ENCODE data around the gene MOB2.

The MOB2 gene

DNA sequence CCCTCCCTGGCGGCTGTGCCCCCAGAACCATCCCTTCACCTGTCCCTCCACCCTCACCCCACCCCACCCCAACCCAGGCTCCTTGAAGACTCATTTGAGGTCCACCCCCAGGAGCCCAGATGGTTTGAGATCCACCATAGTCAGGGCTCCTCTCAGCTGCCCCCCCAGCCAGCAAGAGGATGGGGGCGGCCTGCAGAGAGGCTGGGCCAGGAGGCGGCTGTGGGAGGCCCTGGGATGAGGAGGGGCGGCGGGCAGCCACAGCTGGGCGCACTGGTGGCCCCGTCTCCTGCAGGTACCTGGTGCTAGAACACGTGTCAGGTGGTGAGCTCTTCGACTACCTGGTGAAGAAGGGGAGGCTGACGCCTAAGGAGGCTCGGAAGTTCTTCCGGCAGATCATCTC lies 46.1 kb downstream of the MOB2 start:
- Mint-ChIP-seq H3K4me1 (no peaks in the 10 kb centered on the region), H3K36me3 (ENCODE audit: low read depth) (no peaks in the 10 kb centered on the region), H3K27ac (no peak overlapping the region), H3K27me3 (ENCODE audit: low read depth, poor library complexity) (no peaks in the 10 kb centered on the region), H3K9me3 (no peaks in the 10 kb centered on the region), H3K4me3 (no peak overlapping the region)
- DNase-seq, result no peak
- TF ChIP-seq, protein P1, sequence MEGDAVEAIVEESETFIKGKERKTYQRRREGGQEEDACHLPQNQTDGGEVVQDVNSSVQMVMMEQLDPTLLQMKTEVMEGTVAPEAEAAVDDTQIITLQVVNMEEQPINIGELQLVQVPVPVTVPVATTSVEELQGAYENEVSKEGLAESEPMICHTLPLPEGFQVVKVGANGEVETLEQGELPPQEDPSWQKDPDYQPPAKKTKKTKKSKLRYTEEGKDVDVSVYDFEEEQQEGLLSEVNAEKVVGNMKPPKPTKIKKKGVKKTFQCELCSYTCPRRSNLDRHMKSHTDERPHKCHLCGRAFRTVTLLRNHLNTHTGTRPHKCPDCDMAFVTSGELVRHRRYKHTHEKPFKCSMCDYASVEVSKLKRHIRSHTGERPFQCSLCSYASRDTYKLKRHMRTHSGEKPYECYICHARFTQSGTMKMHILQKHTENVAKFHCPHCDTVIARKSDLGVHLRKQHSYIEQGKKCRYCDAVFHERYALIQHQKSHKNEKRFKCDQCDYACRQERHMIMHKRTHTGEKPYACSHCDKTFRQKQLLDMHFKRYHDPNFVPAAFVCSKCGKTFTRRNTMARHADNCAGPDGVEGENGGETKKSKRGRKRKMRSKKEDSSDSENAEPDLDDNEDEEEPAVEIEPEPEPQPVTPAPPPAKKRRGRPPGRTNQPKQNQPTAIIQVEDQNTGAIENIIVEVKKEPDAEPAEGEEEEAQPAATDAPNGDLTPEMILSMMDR (IDR thresholded peaks at IDR 0.05), result no peak

DNA sequence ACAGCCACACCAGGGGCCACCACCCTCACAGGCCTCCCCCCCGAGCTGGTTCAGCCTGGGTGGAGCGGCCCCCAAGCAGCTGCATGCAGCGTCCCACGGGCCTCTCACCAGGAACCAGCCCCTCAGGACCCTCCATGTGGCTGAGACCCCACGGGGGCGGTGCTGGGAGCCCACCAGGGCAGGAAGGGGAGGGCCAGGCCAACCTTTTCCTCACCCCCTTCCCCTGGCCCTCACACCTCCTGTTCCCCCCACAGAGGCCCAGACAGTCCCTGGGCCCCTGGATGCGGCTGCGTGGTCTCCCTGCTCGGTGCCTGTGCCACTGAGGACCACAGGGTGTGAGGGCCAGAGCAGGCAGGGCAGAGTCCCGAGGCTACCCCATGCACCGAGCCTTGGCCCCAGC lies 46.5 kb downstream of the MOB2 start:
- TF ChIP-seq, protein P1 (IDR thresholded peaks at IDR 0.05), result no peak
- H3K9me3 Mint-ChIP-seq, result no peaks in the 10 kb centered on the region
- H3K4me1 Mint-ChIP-seq, result no peaks in the 10 kb centered on the region
- no peaks in the 10 kb centered on the region for H3K27me3 Mint-ChIP-seq (ENCODE audit: low read depth, poor library complexity)
- no peak overlapping the region for H3K27ac Mint-ChIP-seq
- no peak for DNase-seq
- no peaks in the 10 kb centered on the region for H3K36me3 Mint-ChIP-seq (ENCODE audit: low read depth)
- H3K4me3 Mint-ChIP-seq, result no peak overlapping the region

GRCh38 chr11:1439341-1439740 lies 47.2 kb downstream of the MOB2 start:
- Mint-ChIP-seq H3K9me3 (no peaks in the 10 kb centered on the region), H3K36me3 (ENCODE audit: low read depth) (no peaks in the 10 kb centered on the region), H3K27ac (no peak overlapping the region), H3K27me3 (ENCODE audit: low read depth, poor library complexity) (no peaks in the 10 kb centered on the region), H3K4me1 (no peaks in the 10 kb centered on the region), H3K4me3 (no peak overlapping the region)
- TF ChIP-seq, protein P1 (IDR thresholded peaks at IDR 0.05), result no peak
- DNase-seq, result no peak

GRCh38 chr11:1438967-1439330 lies 47.6 kb downstream of the MOB2 start:
- H3K4me3 Mint-ChIP-seq, result no peak overlapping the region
- no peaks in the 10 kb centered on the region for H3K4me1 Mint-ChIP-seq
- no peak overlapping the region for H3K27ac Mint-ChIP-seq
- H3K36me3 Mint-ChIP-seq (ENCODE audit: low read depth), result no peaks in the 10 kb centered on the region
- peaks cover 1% of the 10 kb centered on the region for H3K27me3 Mint-ChIP-seq (ENCODE audit: low read depth, poor library complexity)
- no peak for DNase-seq
- H3K9me3 Mint-ChIP-seq, result no peaks in the 10 kb centered on the region
- TF ChIP-seq, protein P1 (IDR thresholded peaks at IDR 0.05), result no peak

DNA sequence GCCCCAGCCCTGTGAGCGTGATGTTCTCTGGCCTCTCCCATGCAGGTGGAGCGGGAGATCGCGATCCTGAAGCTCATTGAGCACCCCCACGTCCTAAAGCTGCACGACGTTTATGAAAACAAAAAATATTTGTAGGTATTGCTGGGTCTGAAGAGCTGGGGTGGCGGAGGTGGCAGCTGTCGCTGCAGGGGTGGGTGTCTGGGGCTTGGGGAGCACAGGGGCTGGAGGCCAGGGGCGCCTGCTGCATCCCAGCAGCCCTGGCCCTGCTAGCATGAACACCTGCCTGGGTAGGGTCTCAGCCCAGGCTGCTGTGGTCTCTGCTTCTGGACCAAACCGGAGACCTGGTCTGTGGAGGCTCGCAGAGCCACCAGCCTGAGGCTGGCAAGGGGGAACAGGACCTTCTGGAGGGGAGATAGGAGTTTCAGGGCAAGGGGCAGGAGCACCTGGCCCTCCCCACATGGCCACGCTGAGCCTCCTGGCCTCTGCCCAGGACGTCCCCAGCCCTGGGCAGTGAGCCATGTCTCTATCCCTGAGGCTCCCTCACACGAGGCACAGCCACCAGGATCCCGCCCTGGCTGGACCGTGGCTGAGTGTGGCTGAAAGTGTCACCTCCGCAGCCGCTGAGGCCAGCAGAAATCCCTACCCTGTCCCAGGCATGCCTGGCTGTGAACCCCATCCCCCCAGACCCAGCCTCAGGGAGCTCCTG lies 48.2 kb downstream of the MOB2 start:
- H3K9me3 Mint-ChIP-seq, result no peaks in the 10 kb centered on the region
- no peak overlapping the region for H3K4me3 Mint-ChIP-seq
- H3K27me3 Mint-ChIP-seq (ENCODE audit: low read depth, poor library complexity), result peaks cover 6% of the 10 kb centered on the region
- no peak overlapping the region for H3K27ac Mint-ChIP-seq
- no peaks in the 10 kb centered on the region for H3K4me1 Mint-ChIP-seq
- H3K36me3 Mint-ChIP-seq (ENCODE audit: low read depth), result no peaks in the 10 kb centered on the region
- TF ChIP-seq, protein P1 (IDR thresholded peaks at IDR 0.05), result no peak
- DNase-seq, result no peak

- Mint-ChIP-seq H3K27me3 (ENCODE audit: low read depth, poor library complexity) (peaks cover 11% of the 10 kb centered on the region), H3K36me3 (ENCODE audit: low read depth) (no peaks in the 10 kb centered on the region), H3K4me3 (no peak overlapping the region)
These were observed 49.1 kb downstream of the MOB2 start for GRCh38 chr11:1437500-1437899.

More at GRCh38 chr11:1437500-1437899, 49.1 kb downstream of the MOB2 start:
- DNase-seq, result no peak
- TF ChIP-seq, protein P1 (IDR thresholded peaks at IDR 0.05), result no peak
- no peaks in the 10 kb centered on the region for H3K4me1 Mint-ChIP-seq
- no peaks in the 10 kb centered on the region for H3K9me3 Mint-ChIP-seq
- no peak overlapping the region for H3K27ac Mint-ChIP-seq
